Gastrocnemius medialis (tissue), 4 donors: Measurements from ENCODE around the gene MAP3K9.

Experiments
- CTCF ChIP-seq, 5 experiments: fragments of 450-650 bp in 3 of 5; fragments of 200-600 bp in 2 of 5; sonication (generic) in 2 of 5; IDR thresholded peaks in 4 of 5; conservative IDR thresholded peaks in 1 of 5; 1 replicate in 4 of 5; 2 replicates in 1 of 5; pipeline ENCODE4 v1.5.1; 2016 to 2019; ENCODE audit warnings: antibody characterized with exemption in 5 of 5, mild to moderate bottlenecking in 3 of 5, moderate library complexity in 3 of 5
- POLR2A ChIP-seq, 2 donors: fragments of 450-650 bp; IDR thresholded peaks; one replicate each; pipeline ENCODE4 v1.6.1; 2017; ENCODE audit warnings: antibody characterized with exemption in 2 of 2, mild to moderate bottlenecking in 2 of 2, moderate library complexity in 2 of 2

DNA sequence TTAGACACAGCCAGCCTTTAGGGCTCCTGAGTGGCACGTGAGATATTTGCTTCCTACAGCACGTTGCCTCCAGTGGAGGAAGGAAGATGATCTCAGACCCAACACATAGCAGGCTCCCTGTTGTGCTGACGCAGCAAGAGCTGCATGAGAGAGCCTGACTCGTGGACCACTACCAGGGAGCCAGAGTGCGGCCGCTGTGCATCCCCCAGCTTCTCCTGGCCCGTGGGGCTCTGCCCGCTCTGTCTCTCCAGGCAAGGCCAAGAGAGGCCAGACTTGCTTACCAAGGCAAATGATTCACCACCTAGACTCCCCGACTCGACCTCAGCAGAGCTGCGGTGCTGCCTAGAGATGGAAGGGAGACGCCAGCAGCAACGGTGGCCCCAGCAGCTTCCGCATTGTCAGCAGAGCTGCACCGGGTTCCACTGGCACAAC, 37.5 kb downstream of the MAP3K9 start:
- TF ChIP-seq CTCF (IDR thresholded peaks at IDR 0.05 in 4 of 5, conservative IDR thresholded peaks at IDR 0.05 in 1 of 5) (no peak), POLR2A (IDR thresholded peaks at IDR 0.05) (no peak)
